Stimulated activated CD8-positive, alpha-beta memory T cell treated with anti-CD3 and anti-CD28 coated beads, Interleukin-7, amount 100 ng/mL, for 4 hours (primary cell): ENCODE results near the gene TLL1.

Experiments used
- DNase-seq, 2 donors: peaks; one replicate each; pipeline ENCODE4 v3.0.0-alpha.2; 2020; ENCODE audit warnings: low read depth in 2 of 2

The TLL1 gene

DNA sequence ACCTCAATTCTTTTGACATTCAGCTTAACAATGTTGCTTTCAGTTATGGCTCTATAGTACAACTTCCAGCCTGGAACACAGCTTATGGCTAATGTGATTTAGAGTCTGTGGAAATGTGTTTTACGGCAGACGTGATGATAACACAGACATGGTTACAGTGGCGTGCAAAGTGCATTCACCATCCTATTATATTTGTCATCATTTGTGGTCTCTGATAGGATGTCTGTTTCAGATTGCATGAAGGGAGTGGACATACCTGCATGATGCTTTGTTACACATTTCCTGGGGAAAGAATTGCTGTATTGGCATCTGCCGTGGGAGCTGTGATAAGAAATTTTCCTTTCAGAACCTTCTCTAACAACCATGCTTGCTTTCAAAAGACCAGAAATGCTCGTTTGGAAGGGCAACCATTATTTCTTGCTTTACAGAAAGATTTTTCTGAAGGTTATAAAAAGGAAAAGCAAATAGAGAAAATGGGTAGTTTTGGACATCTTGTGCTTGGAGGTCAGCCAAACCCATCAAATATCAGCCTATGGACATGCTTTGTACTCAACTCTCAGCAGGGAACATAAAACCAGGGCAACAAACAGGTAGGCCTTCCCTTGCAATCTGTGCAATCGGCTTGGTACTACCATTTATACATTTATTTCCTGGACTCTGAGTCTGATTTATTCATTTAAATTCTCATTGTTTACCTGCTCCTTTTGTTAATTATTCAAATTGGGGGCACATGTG is 273.9 kb downstream of the TLL1 start:
- no peak for DNase-seq
